GM12891 (cell line): Measurements from ENCODE around the gene GMEB2.
"Not testable (repeated sequence)": the region's sequence is repeated elsewhere in the genome, so short reads cannot be mapped to it uniquely, and the experiment has no call there.

Experiments used
- DNase-seq: peaks from one replicate; pipeline ENCODE4 v3.0.0; 2011; ENCODE audit warnings: low spot score; ENCODE audit not compliant: insufficient read length
- FAIRE-seq: peaks from 2 replicates; lab custom pipeline; 2011; peaks lifted over from hg19 to GRCh38; lab: Jason Lieb, UNC
- PAX5 ChIP-seq: IDR thresholded peaks from 2 replicates; pipeline ENCODE4 v1.6.1; 2011; ENCODE audit warnings: low read length, moderate library complexity, mild to moderate bottlenecking; ENCODE audit not compliant: insufficient read depth, severe bottlenecking
- POLR2A ChIP-seq: IDR thresholded peaks from 2 replicates; pipeline ENCODE4 v1.6.1; 2011; ENCODE audit warnings: low read depth, low read length, control low read depth
- POLR2AphosphoS5 ChIP-seq: IDR thresholded peaks from 2 replicates; pipeline ENCODE4 v1.6.1; 2011; ENCODE audit warnings: low read depth, low read length, control low read depth
- POU2F2 ChIP-seq: IDR thresholded peaks from 2 replicates; pipeline ENCODE4 v1.6.1; 2011; ENCODE audit warnings: low read depth, mild to moderate bottlenecking, control low read depth, low read length, moderate library complexity
- SPI1 ChIP-seq: IDR thresholded peaks from 2 replicates; pipeline ENCODE4 v1.6.1; 2011; ENCODE audit warnings: low read depth, low read length, control low read depth
- TAF1 ChIP-seq: IDR thresholded peaks from 2 replicates; pipeline ENCODE4 v1.6.1; 2011; ENCODE audit warnings: low read depth, low read length, control low read depth

GMEB2 gene

GRCh38 chr20:63648895-63649589 lies 22.1 kb upstream of the GMEB2 start:
- FAIRE-seq, result no peak
- no peak for TF ChIP-seq POU2F2
- no peak for TF ChIP-seq SPI1
- TF ChIP-seq TAF1, result no peak
- DNase-seq, result no peak

- no peak for TF ChIP-seq TAF1
- no peak for TF ChIP-seq POU2F2
- no peak for TF ChIP-seq POLR2A
- no peak for TF ChIP-seq SPI1
- no peak for TF ChIP-seq PAX5
- no peak for TF ChIP-seq POLR2AphosphoS5
- DNase-seq (no peak), FAIRE-seq (no peak)
These were observed 21.3 kb upstream of the GMEB2 start for GRCh38 chr20:63648190-63648589.

- no peak for FAIRE-seq
- no peak for DNase-seq
These were observed 18.3 kb upstream of the GMEB2 start for GRCh38 chr20:63645218-63645617.

GRCh38 chr20:63643946-63644345 lies 17.0 kb upstream of the GMEB2 start:
- no peak for DNase-seq
- no peak for FAIRE-seq
- TF ChIP-seq POLR2AphosphoS5 (no peak), POLR2A (no peak), PAX5 (no peak), POU2F2 (no peak), SPI1 (no peak), TAF1 (no peak)

More at GRCh38 chr20:63645218-63645617, 18.3 kb upstream of the GMEB2 start:
- no peak for TF ChIP-seq POLR2A
- no peak for TF ChIP-seq POU2F2
- no peak for TF ChIP-seq PAX5
- no peak for TF ChIP-seq POLR2AphosphoS5
- TF ChIP-seq SPI1, result no peak
- TF ChIP-seq TAF1, result no peak

GRCh38 chr20:63643499-63643898 lies 16.6 kb upstream of the GMEB2 start:
- FAIRE-seq (no peak), DNase-seq (no peak)
- TF ChIP-seq POU2F2, result no peak
- TF ChIP-seq SPI1, result no peak
- no peak for TF ChIP-seq PAX5
- no peak for TF ChIP-seq TAF1
- no peak for TF ChIP-seq POLR2AphosphoS5
- TF ChIP-seq POLR2A, result no peak

- TF ChIP-seq PAX5, result no peak
- TF ChIP-seq POU2F2, result no peak
- no peak for TF ChIP-seq SPI1
- TF ChIP-seq POLR2A, result no peak
- no peak for TF ChIP-seq TAF1
- TF ChIP-seq POLR2AphosphoS5, result no peak
- no peak for FAIRE-seq
- no peak for DNase-seq
These were observed 15.8 kb upstream of the GMEB2 start for GRCh38 chr20:63642527-63643247.

GRCh38 chr20:63641792-63642523 lies 15.1 kb upstream of the GMEB2 start:
- peak; percentile 98 for FAIRE-seq

GRCh38 chr20:63641146-63641791 lies 14.4 kb upstream of the GMEB2 start:
- TF ChIP-seq POLR2AphosphoS5 (no peak), TAF1 (no peak), POLR2A (no peak), PAX5 (no peak), POU2F2 (no peak), SPI1 (no peak)
- FAIRE-seq, result no peak
- DNase-seq, result no peak

More at GRCh38 chr20:63641792-63642523, 15.1 kb upstream of the GMEB2 start:
- DNase-seq, result peak; percentile 89
- TF ChIP-seq POU2F2 (no peak), POLR2A (no peak), POLR2AphosphoS5 (no peak), PAX5 (no peak), SPI1 (no peak), TAF1 (no peak)

GRCh38 chr20:63640686-63641085 lies 13.8 kb upstream of the GMEB2 start:
- not testable (repeated sequence) for DNase-seq, FAIRE-seq
